ENCODE measurements around the gene RAP1GAP2.
"Not testable (repeated sequence)": the region's sequence is repeated elsewhere in the genome, so short reads cannot be mapped to it uniquely, and the experiment has no call there.

The RAP1GAP2 gene

DNA sequence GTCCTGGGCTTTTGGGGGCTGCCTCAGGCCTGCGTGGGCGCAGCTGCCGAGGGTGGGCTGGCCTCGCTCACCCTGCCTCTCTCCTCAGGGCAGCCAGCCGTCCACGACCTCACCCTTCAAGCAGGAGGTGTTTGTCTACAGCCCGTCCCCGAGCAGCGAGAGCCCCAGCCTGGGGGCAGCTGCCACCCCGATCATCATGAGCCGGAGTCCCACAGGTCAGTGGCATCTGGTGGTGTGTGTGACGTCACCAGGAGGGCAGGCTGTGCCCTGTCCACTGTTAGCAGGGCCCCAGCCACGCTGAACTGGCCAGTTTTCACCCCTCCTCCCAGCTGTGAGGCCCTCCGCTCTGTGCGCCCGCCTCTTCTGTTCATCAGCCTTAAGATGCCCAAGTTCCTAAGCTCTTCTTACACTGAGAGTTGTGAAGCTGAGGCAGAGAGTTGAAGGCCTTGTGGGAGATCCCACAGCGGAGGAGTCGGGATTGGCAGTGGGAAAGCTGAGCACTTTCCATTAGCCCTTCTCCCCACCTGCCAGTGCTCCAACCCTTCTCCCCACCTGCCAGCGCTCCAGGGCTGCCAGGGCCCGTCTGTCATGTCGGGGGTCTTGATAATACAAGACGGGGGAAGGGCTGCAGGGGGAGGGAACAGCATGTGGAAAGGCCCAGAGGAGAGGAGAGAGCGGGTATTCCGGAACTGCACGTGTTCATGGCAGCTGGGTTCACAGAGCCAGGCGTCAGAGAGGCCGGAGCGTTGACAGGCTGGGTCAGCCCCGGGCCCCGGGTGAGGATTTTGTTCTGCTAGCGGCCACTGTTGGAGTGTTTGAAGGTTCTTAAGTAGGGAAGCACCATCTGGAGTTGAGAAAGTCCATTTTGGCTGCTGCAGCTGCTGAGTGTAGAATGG lies 230.9 kb downstream of the RAP1GAP2 start:
- Histone ChIP-seq H3K9me3 (replicated peaks in 1 of 11) (peaks cover 13 to 23% (median 14%) of the 10 kb centered on the region in 11 experiments), H4K20me1 (peaks cover 0 to 13% (median 0%) of the 10 kb centered on the region in 11 experiments; a peak in 4 of 22 replicates), H3K4me2 (no peak overlapping the region), H3K4me3 (no peak overlapping the region), H3K36me3 (peaks cover 48 to 95% (median 85%) of the 10 kb centered on the region in 11 experiments), H3K27me3 (no peaks in the 10 kb centered on the region), H3K4me1 (peaks cover 17 to 23% (median 19%) of the 10 kb centered on the region in 10 experiments), H3K9ac (no peak overlapping the region), H3K27ac (peak overlapping the region in 1 of 11 experiments; percentile 20; a peak in 1 of 22 replicates)
- TF ChIP-seq Cebpa-rat (IDR thresholded peaks at IDR 0.05), result no peak

DNA sequence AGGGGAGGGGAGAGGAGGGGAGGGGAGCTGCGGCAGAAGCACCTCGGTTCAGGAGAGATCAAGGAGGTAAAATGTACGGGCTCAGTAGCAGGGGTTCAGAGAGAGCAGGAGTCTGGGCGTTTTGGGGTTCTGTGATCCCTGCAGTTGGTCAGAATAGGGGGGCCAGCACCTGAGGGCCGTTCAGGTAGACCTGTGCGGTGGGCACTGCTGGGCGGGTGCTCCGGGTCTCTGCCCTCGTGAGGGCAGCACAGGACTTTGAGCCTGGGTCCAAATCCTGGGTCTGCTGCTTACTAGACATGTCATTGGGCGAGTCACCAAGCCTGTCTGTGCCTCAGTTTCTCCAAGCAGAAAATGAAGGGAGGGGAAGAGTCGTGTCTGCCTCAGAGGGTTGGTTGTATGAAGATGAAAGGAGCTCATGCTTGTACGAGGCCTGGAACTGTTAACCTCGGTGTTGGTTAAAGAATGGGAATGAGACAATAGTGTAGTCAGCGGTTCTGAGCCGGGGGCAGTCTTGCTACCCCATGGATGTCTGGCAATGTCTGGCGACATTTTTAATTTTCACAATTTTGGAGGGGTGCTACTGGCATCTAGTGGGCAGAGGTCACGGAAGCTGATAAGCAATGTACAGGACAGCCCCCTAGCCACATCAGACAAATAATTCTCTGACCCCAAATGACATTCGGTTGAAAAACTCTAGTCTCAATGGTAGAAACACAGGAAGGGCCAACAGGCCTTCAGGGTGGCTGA lies 231.7 kb downstream of the RAP1GAP2 start:
- Histone ChIP-seq H3K27me3 (no peaks in the 10 kb centered on the region), H3K4me2 (no peak overlapping the region), H3K27ac (no peak overlapping the region), H3K9me3 (replicated peaks in 1 of 11) (peaks cover 4 to 14% (median 5%) of the 10 kb centered on the region in 11 experiments), H3K36me3 (peaks cover 42 to 95% (median 79%) of the 10 kb centered on the region in 11 experiments), H3K4me3 (no peak overlapping the region), H4K20me1 (peaks cover 0 to 13% (median 0%) of the 10 kb centered on the region in 11 experiments; a peak in 5 of 22 replicates), H3K9ac (no peak overlapping the region), H3K4me1 (peaks cover 17 to 22% (median 19%) of the 10 kb centered on the region in 10 experiments)
- no peak for TF ChIP-seq Cebpa-rat (IDR thresholded peaks at IDR 0.05)

DNA sequence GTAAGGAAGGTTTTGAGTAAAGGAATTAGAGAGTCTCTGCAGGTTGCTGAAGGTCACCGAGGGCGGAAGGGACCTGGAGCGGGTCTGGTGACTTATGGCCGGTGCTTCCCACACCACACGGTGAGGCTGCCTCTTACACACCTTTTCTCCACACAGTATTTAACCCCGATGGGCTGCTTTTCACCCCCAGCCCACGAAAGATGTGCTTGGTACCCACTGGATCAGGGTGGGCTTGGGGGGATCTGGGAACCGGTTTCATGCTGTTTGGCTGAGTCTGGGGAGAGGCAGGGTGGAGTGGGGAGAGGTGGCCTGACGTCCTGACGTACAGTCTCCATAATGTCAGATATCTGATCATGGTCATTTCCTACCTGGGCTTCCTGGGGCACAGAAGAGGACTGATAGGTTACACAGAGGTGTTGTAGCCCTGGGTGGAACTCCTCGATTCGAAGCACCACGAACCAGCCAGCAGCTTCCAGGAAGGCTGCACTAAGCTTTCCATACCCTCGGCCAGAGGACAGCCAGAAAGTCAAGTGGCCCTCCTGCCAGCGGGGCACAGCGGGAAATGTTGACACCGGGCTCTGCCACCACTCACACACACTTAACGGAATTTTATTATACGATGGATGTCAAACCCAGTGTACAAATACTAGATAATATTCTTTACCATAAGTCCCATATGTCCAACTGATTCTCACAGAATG lies 233.1 kb downstream of the RAP1GAP2 start:
- H3K4me1 ChIP-seq, result peaks cover 21 to 31% (median 25%) of the 10 kb centered on the region in 10 experiments
- H3K4me3 ChIP-seq, result no peak overlapping the region
- peaks cover 0 to 13% (median 0%) of the 10 kb centered on the region in 11 experiments; a peak in 6 of 22 replicates for H4K20me1 ChIP-seq
- peak overlapping the region in 2 of 11 experiments; percentile 58 to 61; a peak in 5 of 22 replicates for H3K4me2 ChIP-seq
- H3K27me3 ChIP-seq, result no peaks in the 10 kb centered on the region
- H3K27ac ChIP-seq, result peak overlapping the region in 1 of 11 experiments; percentile 22; a peak in 1 of 22 replicates
- H3K9me3 ChIP-seq (replicated peaks in 1 of 11), result peaks cover 0 to 2% (median 0%) of the 10 kb centered on the region in 11 experiments; a peak in 2 of 22 replicates
- 0 out of 22 replicates have a peak overlapping the region, but pooled peaks of 1 of the 11 experiments have one; percentile 9 for H3K9ac ChIP-seq
- peaks cover 32 to 91% (median 70%) of the 10 kb centered on the region in 11 experiments for H3K36me3 ChIP-seq
- no peak for TF ChIP-seq Cebpa-rat (IDR thresholded peaks at IDR 0.05)

DNA sequence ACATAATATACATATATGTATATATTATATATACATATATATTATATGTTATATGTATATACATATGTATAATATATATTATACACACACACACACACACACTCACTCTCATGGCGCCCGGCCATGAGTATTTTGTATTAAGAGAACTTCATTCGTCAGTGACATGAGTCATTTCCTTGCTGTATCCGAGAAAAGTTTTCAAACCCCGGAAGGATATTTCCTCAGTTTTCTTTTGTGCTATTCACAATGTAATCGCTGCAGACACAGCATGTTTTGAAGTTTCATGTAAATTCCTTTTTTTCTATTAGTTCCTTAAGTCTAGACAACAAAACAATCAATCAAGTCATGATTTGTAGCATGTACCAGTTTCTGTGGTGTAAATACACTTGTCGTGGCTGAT lies 233.9 kb downstream of the RAP1GAP2 start:
- no peak overlapping the region; a peak in 1 of 22 replicates for H3K9ac ChIP-seq

DNA sequence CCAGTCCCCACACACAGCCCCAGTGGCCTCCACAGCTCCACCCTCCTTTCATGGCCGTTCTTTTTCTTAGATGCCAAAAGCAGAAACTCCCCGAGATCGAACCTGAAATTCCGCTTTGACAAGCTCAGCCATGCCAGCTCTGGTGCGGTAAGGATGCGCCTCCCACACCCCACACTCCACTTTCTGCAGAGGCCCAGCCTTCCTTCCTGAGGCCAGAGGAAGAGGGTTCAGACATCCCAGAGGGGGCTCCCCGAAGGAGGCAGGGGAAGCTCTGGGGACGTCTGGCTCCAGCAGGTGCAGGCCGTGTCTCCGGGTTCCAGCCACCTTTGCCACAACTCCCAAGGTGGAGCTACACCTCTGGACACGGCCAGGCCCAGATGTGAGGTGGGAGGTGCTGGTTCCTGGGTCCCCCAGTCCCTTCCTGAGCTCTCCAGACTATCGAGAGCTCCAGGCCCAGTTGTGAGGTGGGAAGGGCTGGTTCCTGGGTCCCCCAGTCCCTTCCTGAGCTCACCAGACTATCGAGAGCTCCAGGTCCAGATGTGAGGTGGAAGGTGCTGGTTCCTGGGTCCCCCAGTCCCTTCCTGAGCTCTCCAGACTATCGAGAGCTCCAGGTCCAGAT lies 234.7 kb downstream of the RAP1GAP2 start:
- not testable (repeated sequence) for H3K4me3 ChIP-seq; H3K27me3 ChIP-seq; H3K9me3 ChIP-seq (replicated peaks in 1 of 11)
- Histone ChIP-seq H3K27ac (peak overlapping the region in 8 of 11 experiments; percentile 17 to 67 (median 40); a peak in 11 of 22 replicates), H3K4me1 (peaks cover 25 to 47% (median 40%) of the 10 kb centered on the region in 10 experiments), H3K4me2 (peak overlapping the region; percentile 19 to 84 (median 47); a peak in 20 of 22 replicates), H3K36me3 (peaks cover 23 to 91% (median 68%) of the 10 kb centered on the region in 11 experiments), H4K20me1 (peaks cover 0 to 12% (median 0%) of the 10 kb centered on the region in 11 experiments; a peak in 6 of 22 replicates), H3K9ac (peak overlapping the region in 5 of 11 experiments; percentile 10 to 52 (median 31); a peak in 5 of 22 replicates)

More for the DNA sequence above, 233.9 kb downstream of the RAP1GAP2 start:
- no peak for TF ChIP-seq Cebpa-rat (IDR thresholded peaks at IDR 0.05)
- no peaks in the 10 kb centered on the region for H3K27me3 ChIP-seq
- H3K4me3 ChIP-seq, result no peak overlapping the region
- peak overlapping the region in 10 of 11 experiments; percentile 31 to 84 (median 51); a peak in 15 of 22 replicates for H3K4me2 ChIP-seq
- H3K4me1 ChIP-seq, result peaks cover 25 to 38% (median 32%) of the 10 kb centered on the region in 10 experiments
- no peaks in the 10 kb centered on the region for H3K9me3 ChIP-seq (replicated peaks in 1 of 11)
- peaks cover 28 to 91% (median 70%) of the 10 kb centered on the region in 11 experiments for H3K36me3 ChIP-seq
- H4K20me1 ChIP-seq, result peaks cover 0 to 13% (median 0%) of the 10 kb centered on the region in 11 experiments; a peak in 6 of 22 replicates
- H3K27ac ChIP-seq, result peak overlapping the region in 2 of 11 experiments; percentile 62 to 67; a peak in 4 of 22 replicates

DNA sequence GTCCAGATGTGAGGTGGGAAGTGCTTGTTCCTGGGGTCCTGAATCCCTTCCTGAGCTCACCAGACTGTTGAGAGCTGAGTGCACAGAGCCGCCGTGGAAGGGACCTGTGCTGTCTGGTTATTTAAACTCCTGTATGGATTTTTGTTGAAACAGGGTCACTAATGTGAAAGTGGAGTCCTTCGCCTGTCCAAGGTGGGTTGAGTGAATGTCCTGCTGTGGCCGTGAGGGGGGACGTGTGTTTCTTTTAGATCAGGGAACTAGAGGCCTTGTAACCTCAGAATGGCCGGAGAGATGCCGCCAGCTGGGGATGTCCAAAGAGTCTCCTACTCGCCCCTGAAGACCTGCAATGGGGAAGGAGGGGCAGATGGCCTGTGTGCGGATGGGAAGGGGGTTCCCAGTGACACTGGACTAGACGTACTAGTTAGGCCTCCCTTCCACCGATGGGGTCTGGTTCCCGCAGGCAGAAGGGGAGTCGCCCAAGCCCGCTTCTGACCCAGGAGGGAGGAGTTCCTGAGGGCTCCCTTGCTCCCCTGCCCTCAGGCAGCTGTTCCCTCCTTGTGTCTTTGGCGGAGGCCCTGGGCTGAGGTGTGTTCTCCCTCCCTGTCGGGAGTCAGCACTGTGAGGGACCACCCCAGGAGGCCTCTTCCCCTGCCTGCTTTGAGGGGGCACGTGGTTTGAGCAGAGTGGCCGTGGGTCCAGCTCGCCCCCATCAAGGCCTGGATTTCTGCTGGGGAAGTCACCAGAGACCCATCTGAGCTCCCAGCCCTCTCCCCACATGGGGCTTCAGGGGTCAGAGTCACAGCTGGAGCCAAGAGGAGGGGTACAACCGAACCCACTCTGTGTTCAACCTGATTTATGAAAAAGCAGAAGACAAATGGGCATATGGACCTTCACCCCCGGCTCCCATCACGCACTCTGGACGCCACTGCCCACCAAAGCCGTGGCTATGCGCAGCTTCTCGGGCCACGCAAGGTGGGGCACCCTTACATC lies 236.3 kb downstream of the RAP1GAP2 start:
- TF ChIP-seq Cebpa-rat (IDR thresholded peaks at IDR 0.05), result no peak
- H3K27ac ChIP-seq, result peak overlapping the region in 2 of 11 experiments; percentile 6 to 18; a peak in 2 of 22 replicates
- H4K20me1 ChIP-seq, result peaks cover 0 to 12% (median 0%) of the 10 kb centered on the region in 11 experiments; a peak in 5 of 22 replicates
- H3K9ac ChIP-seq, result no peak overlapping the region
- no peaks in the 10 kb centered on the region for H3K27me3 ChIP-seq
- no peak overlapping the region for H3K4me2 ChIP-seq
- H3K4me1 ChIP-seq, result peaks cover 30 to 59% (median 48%) of the 10 kb centered on the region in 10 experiments
- no peak overlapping the region for H3K4me3 ChIP-seq
- no peaks in the 10 kb centered on the region for H3K9me3 ChIP-seq (replicated peaks in 1 of 11)
- H3K36me3 ChIP-seq, result peaks cover 9 to 75% (median 53%) of the 10 kb centered on the region in 11 experiments; a peak in 19 of 22 replicates

DNA sequence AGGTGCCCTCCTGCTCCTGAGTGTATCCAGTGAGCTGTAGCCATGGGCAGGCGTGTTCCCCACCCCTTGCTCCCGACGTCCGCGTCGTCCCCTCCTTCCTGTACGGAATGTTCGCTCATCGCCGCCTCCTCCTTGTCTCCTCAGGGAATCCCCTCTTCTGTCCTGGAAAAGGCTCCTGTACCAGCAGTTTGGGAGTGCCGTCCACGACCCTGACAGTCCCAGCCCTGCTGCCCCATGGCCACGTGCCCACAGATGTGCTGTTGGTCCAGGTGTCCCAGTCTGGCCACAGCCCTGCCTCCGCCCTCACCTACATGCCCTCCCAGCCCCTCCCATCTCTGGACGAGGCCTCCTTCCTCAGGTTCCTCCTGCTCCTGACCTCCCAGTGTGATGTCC lies 237.0 kb downstream of the RAP1GAP2 start:
- Histone ChIP-seq H3K4me1 (peaks cover 30 to 59% (median 50%) of the 10 kb centered on the region in 10 experiments), H3K4me2 (no peak overlapping the region), H3K4me3 (no peak overlapping the region), H4K20me1 (peaks cover 0 to 12% (median 0%) of the 10 kb centered on the region in 11 experiments; a peak in 5 of 22 replicates), H3K27ac (no peak overlapping the region), H3K36me3 (peaks cover 4 to 69% (median 47%) of the 10 kb centered on the region in 11 experiments; a peak in 19 of 22 replicates), H3K9me3 (replicated peaks in 1 of 11) (no peaks in the 10 kb centered on the region), H3K9ac (no peak overlapping the region), H3K27me3 (no peaks in the 10 kb centered on the region)
- no peak for TF ChIP-seq Cebpa-rat (IDR thresholded peaks at IDR 0.05)

Measured in BLaER1 treated with 17β-estradiol and CSF1 and Interleukin-3, amounts not matched to agents 10 nM and 100 nM (cell line).